HG02798 (cell line): ENCODE measurements around the gene ARHGEF35.
"Not testable (repeated sequence)": the region's sequence is repeated elsewhere in the genome, so short reads cannot be mapped to it uniquely, and the experiment has no call there.

Experiments
- ATAC-seq: cut with Tn5 transposase; IDR thresholded peaks from one replicate; pipeline ENCODE4 v1.9.1; 2021; ENCODE audit warnings: mild to moderate bottlenecking; ENCODE audit not compliant: unreplicated experiment, poor library complexity

Gene ARHGEF35

DNA sequence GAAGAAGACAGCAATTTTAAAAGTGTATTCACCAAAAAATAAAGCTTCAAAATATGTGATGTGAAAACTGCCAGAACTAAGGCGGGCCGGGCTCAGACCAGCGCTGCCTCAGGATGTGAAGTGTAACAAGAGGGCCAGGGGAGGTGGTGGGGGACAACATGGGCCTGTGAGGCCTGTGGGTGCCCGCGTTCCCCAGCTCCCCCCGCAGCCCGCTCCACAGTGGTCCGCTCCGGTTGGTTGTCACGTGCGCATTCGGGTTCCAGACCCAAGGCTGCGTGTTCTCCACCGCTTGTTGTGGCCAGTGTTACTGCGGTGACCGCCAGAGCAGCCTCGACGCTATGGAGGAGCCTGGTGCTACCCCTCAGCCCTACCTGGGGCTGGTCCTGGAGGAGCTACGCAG is 12.5 kb downstream of the ARHGEF35 start, which contains the start of gene CTAGE4:
Gene CTAGE4 (plus strand): TSS at position 301 of the 400 bp plus-strand sequence. CDS start 38 bp downstream, at position 339.
- not testable (repeated sequence) for ATAC-seq

- ATAC-seq = not testable (repeated sequence)
Measured at GRCh38 chr7:144179165-144179479, 16.5 kb downstream of the ARHGEF35 start.

GRCh38 chr7:144178380-144179164 is 17.1 kb downstream of the ARHGEF35 start:
- peak; percentile 95 for ATAC-seq

DNA sequence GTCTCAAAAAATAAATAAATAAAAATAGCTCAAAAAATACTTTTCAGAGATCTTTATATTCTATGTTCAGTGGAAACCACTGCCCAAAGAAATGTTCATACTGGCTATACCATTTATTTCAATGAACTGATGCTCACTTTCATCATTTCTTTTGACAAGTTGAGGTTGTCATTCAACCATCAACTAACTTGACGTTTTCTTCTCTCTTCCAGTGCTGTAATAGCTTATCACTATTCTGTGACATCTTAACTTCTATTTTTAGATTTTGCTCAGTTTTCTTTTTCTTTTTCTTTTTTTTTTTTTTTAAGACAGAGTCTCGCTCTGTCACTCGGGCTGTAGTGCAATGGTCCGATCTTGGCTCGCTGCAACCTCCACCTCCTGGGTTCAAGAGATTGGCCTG is 21.0 kb downstream of the ARHGEF35 start:
- no peak for ATAC-seq

GRCh38 chr7:144171594-144172350 is 23.9 kb downstream of the ARHGEF35 start:
- not testable (repeated sequence) for ATAC-seq

- ATAC-seq = no peak
Measured at GRCh38 chr7:144164784-144165183, 30.8 kb downstream of the ARHGEF35 start.

- no peak for ATAC-seq
Measured at GRCh38 chr7:144158861-144159260, 36.8 kb downstream of the ARHGEF35 start.

GRCh38 chr7:144148224-144148827 is 47.3 kb downstream of the ARHGEF35 start:
- no peak for ATAC-seq

DNA sequence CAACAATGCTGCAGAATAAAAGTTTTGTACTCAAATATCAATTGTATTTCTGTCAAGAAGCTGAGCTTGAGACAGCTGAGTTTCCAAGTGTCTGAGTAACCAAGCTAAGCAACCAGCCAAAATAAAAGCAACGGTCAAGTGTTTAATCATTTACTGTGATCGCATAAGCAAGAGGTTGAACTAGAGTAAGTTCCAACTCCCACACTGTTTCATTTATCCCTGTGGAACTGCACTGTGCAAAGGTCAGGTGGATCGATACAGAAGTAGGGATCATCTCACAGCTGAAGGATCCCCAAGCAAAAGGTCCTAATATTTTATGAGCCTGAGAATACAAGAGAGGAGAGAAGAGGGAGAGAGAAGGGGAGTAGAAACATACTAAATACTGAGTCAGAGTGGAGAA is 51.2 kb downstream of the ARHGEF35 start:
- no peak for ATAC-seq

DNA sequence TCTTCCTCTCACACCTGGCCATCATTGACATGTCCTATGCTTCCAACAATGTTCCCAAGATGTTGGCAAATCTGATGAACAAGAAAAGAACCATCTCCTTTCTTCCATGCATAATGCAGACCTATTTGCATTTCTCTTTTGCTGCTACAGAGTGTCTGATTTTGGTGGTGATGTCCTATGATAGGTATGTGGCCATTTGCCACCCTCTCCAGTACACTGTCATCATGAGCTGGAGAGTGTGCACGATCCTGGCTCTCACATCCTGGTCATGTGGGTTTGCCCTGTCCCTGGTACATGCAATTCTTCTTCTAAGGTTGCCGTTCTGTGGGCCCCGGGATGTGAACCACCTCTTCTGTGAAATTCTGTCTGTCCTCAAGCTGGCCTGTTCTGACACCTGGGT is 53.4 kb downstream of the ARHGEF35 start:
- no peak for ATAC-seq

- no peak for ATAC-seq
Measured at GRCh38 chr7:144137501-144137900, 58.1 kb downstream of the ARHGEF35 start.
